Measurements from ENCODE around the gene TUBB1.
A peak's percentile ranks its signal among the peaks of the same experiment; 100 is the strongest.

Gene TUBB1

GRCh38 chr20:58989196-58989595, 30.0 kb upstream of the TUBB1 start:
- ATAC-seq (no peak), DNase-seq (no peak)

- ATAC-seq, result no peak
- DNase-seq, result no peak
Measured at GRCh38 chr20:58990651-58991445, 28.4 kb upstream of the TUBB1 start.

- ATAC-seq (no peak), DNase-seq (no peak)
Measured at GRCh38 chr20:58991715-58992114, 27.5 kb upstream of the TUBB1 start.

GRCh38 chr20:58992911-58993310, 26.3 kb upstream of the TUBB1 start:
- no peak for ATAC-seq
- DNase-seq, result no peak

GRCh38 chr20:58993332-58994248, 25.6 kb upstream of the TUBB1 start:
- DNase-seq (no peak), ATAC-seq (no peak)

GRCh38 chr20:58994390-58995159, 24.7 kb upstream of the TUBB1 start:
- DNase-seq, result no peak
- ATAC-seq, result no peak

GRCh38 chr20:58995461-58996225, 23.6 kb upstream of the TUBB1 start:
- no peak for DNase-seq

GRCh38 chr20:58996226-58996611, 23.0 kb upstream of the TUBB1 start:
- DNase-seq (no peak), ATAC-seq (no peak)

More at GRCh38 chr20:58995461-58996225, 23.6 kb upstream of the TUBB1 start:
- ATAC-seq, result no peak

GRCh38 chr20:58997141-58997770, 22.0 kb upstream of the TUBB1 start:
- no peak for DNase-seq
- no peak for ATAC-seq

GRCh38 chr20:58998656-58999055, 20.6 kb upstream of the TUBB1 start:
- no peak for ATAC-seq
- DNase-seq, result no peak

- DNase-seq (no peak), ATAC-seq (no peak)
Measured at GRCh38 chr20:59000326-59000725, 18.9 kb upstream of the TUBB1 start.

- DNase-seq (no peak), ATAC-seq (no peak)
Measured at GRCh38 chr20:59001068-59001448, 18.2 kb upstream of the TUBB1 start.

GRCh38 chr20:59001449-59002171, 17.6 kb upstream of the TUBB1 start:
- ATAC-seq, result no peak
- DNase-seq, result no peak

GRCh38 chr20:59002388-59002787, 16.8 kb upstream of the TUBB1 start:
- DNase-seq (no peak), ATAC-seq (no peak)

- ATAC-seq (no peak), DNase-seq (no peak)
Measured at GRCh38 chr20:59002874-59003399, 16.3 kb upstream of the TUBB1 start.

- DNase-seq (no peak), ATAC-seq (no peak)
Measured at GRCh38 chr20:59003836-59004492, 15.3 kb upstream of the TUBB1 start.

- ATAC-seq, result no peak
- DNase-seq, result peak; percentile 73
Measured at GRCh38 chr20:59004493-59004762, 14.8 kb upstream of the TUBB1 start.

- DNase-seq, result peak; percentile 53
- peak; percentile 38 for ATAC-seq
Measured at GRCh38 chr20:59004763-59005522, 14.3 kb upstream of the TUBB1 start.

GRCh38 chr20:59005523-59006166, 13.6 kb upstream of the TUBB1 start:
- DNase-seq, result no peak
- ATAC-seq, result no peak

Measured in stimulated activated naive CD8-positive, alpha-beta T cell treated with anti-CD3 and anti-CD28 coated beads, Interleukin-15, Interleukin-2, amounts not matched to agents 100 U/mL and 50 U/mL, for 24 hours (primary cell).